A673 (cell line): ENCODE results near the gene LRP1. TPM values are rescaled to one million over a fixed set of nuclear protein-coding genes. Genes with fewer than 3 reads are reported as not detected.

Source experiments
- BruUV-seq: library from RNA; stranded (reverse); fragments of 400-500 nt; replicated peaks from 2 replicates; lab custom pipeline; 2021; lab: Mats Ljungman, UMichigan
- CTCF ChIA-PET: fragments of 300-600 bp; sonication (Branson Sonifier 250); formaldehyde crosslinking; loops from one replicate; lab custom pipeline; 2022; ENCODE audit warnings: antibody characterized with exemption; lab: Charles Lee
- POLR2A ChIA-PET: fragments of 300-600 bp; sonication (Branson Sonifier 250); formaldehyde crosslinking; loops from one replicate; lab custom pipeline; 2022; ENCODE audit warnings: antibody characterized with exemption; ENCODE audit not compliant: low non-redundant PET; lab: Charles Lee
- DNase-seq: peaks from one replicate; pipeline ENCODE4 v3.0.0-alpha.2; 2015; ENCODE audit warnings: low spot score
- H3K27ac ChIP-seq: fragments of 200-600 bp; sonication (generic); 2 replicates; pipeline ENCODE4 v1.5.1; 2016; ENCODE audit warnings: mixed run types, low read depth, mild to moderate bottlenecking, mixed read lengths, antibody characterized with exemption, low read length; ENCODE audit not compliant: poor library complexity, severe bottlenecking
- H3K27me3 ChIP-seq: fragments of 200-600 bp; sonication (generic); replicated peaks from 2 replicates; pipeline ENCODE4 v1.6.1; 2017; ENCODE audit warnings: mixed run types, low read depth, mild to moderate bottlenecking, mixed read lengths, antibody characterized with exemption, low read length; ENCODE audit not compliant: insufficient read depth, poor library complexity
- H3K36me3 ChIP-seq: fragments of 200-600 bp; sonication (generic); 2 replicates; pipeline ENCODE4 v1.6.1; 2016; ENCODE audit warnings: mixed run types, mild to moderate bottlenecking, mixed read lengths, antibody characterized with exemption, low read length; ENCODE audit not compliant: insufficient read depth, poor library complexity, severe bottlenecking
- H3K4me1 ChIP-seq: fragments of 200-600 bp; sonication (generic); 2 replicates; pipeline ENCODE4 v1.6.1; 2017; ENCODE audit warnings: mixed run types, mild to moderate bottlenecking, mixed read lengths, antibody characterized with exemption, low read length; ENCODE audit not compliant: insufficient read depth, poor library complexity, severe bottlenecking
- H3K4me3 ChIP-seq: fragments of 200-600 bp; sonication (generic); 2 replicates; pipeline ENCODE4 v1.5.1; 2016; ENCODE audit warnings: low read depth, mixed run types, mild to moderate bottlenecking, mixed read lengths, low read length; ENCODE audit not compliant: poor library complexity, severe bottlenecking
- H3K9me3 ChIP-seq: fragments of 200-600 bp; sonication (generic); 2 replicates; pipeline ENCODE4 v1.6.1; 2016; ENCODE audit warnings: mixed run types, low read depth, mild to moderate bottlenecking, mixed read lengths, antibody characterized with exemption, low read length; ENCODE audit not compliant: poor library complexity, severe bottlenecking
- CTCF ChIP-seq: fragments of 300-800, 200-600 bp; sonication (generic); conservative IDR thresholded peaks from 2 replicates; pipeline ENCODE4 v1.5.1; 2017; ENCODE audit warnings: low read depth, mild to moderate bottlenecking, antibody characterized with exemption, low read length, moderate library complexity, mixed read lengths
- EZH2 ChIP-seq: fragments of 200-600 bp; sonication (generic); IDR thresholded peaks from 2 replicates; pipeline ENCODE4 v1.6.1; 2017; ENCODE audit warnings: borderline replicate concordance, low read depth, mild to moderate bottlenecking, mixed read lengths, antibody characterized with exemption, low read length; ENCODE audit not compliant: poor library complexity, severe bottlenecking
- intact Hi-C: fragments of 100-400 bp; cut with micrococcal nuclease; formaldehyde crosslinking; loops from one replicate; pipeline ENCODE4 v1.10.0; 2022; ENCODE audit not compliant: unreplicated experiment
- total RNA-seq: library from RNA; stranded (reverse); gene quantifications from 2 replicates; pipeline ENCODE4 v1.2.3, GENCODE V29; 2021

The LRP1 gene
- total RNA-seq, 1 experiment from 2014 or later: 31.0 TPM

GRCh38 chr12:57110104-57111030 is 17.9 kb upstream of the LRP1 start:
- DNase-seq: peak; percentile 77
- peak overlapping the region; percentile 51 for H3K4me3 ChIP-seq
- no peaks in the 10 kb centered on the region for H3K9me3 ChIP-seq
- TSS peak; percentile 88 for BruUV-seq
- H3K27me3 ChIP-seq: no peaks in the 10 kb centered on the region
- H3K4me1 ChIP-seq: peaks cover 22% of the 10 kb centered on the region
- ChIA-PET POLR2A (interaction anchor here (0.7 to 1.6 kb wide), 2 partner anchors 16 to 23 kb away, joined by 8 to 9 read pairs; no protein-coding TSS in a partner anchor), CTCF (interaction anchor here (0.9 to 3.5 kb wide), 7 partner anchors 10 to 128 kb away, joined by 3 to 87 read pairs (median 9); partner anchors contain the start of gene ZBTB39)
- TF ChIP-seq CTCF: no peak
- TF ChIP-seq EZH2: no peak
- H3K36me3 ChIP-seq: peaks cover 19% of the 10 kb centered on the region
- intact Hi-C loops: loop anchor here (2.0 to 5.0 kb wide), 3 partner anchors 16 to 598 kb away; no protein-coding TSS in a partner anchor
- peak overlapping the region; percentile 90 for H3K27ac ChIP-seq

GRCh38 chr12:57111031-57111734 is 17.1 kb upstream of the LRP1 start, which contains the start of gene STAT6:
TSS of gene STAT6 (minus strand) at chr12:57111362. CDS start at chr12:57108278, 3,084 bp downstream.
- intact Hi-C loops: loop anchor here (2.0 to 5.0 kb wide), 3 partner anchors 16 to 599 kb away; no protein-coding TSS in a partner anchor
- peak; percentile 85 for DNase-seq
- peaks cover 11% of the 10 kb centered on the region for H3K36me3 ChIP-seq
- ChIA-PET POLR2A (interaction anchor here (0.6 to 1.6 kb wide), 3 partner anchors 17 to 23 kb away, joined by 3 to 9 read pairs (median 8); no protein-coding TSS in a partner anchor), CTCF (interaction anchor here (0.6 to 3.5 kb wide), 19 partner anchors 10 to 475 kb away, joined by 3 to 87 read pairs (median 9); partner anchors contain the start of genes LRP1, NAB2 and ZBTB39)
- peaks cover 22% of the 10 kb centered on the region for H3K4me1 ChIP-seq
- H3K27me3 ChIP-seq: no peaks in the 10 kb centered on the region
- no peaks in the 10 kb centered on the region for H3K9me3 ChIP-seq
- no peak for TF ChIP-seq EZH2
- no peak; the same call in 1 of the 2 replicates for TF ChIP-seq CTCF
- peak within 1 kb of the TSS; percentile 90 for H3K27ac ChIP-seq
- peak within 1 kb of the TSS; percentile 51 for H3K4me3 ChIP-seq
- BruUV-seq: no TSS peak
